Middle frontal gyrus (tissue), 1 donor: ENCODE results near the gene INSL3.

Source experiments
- DNase-seq: peaks from one replicate; pipeline ENCODE4 v3.0.0-alpha.2; 2015; ENCODE audit warnings: low spot score; ENCODE audit errors: extremely low spot score

Gene INSL3

DNA sequence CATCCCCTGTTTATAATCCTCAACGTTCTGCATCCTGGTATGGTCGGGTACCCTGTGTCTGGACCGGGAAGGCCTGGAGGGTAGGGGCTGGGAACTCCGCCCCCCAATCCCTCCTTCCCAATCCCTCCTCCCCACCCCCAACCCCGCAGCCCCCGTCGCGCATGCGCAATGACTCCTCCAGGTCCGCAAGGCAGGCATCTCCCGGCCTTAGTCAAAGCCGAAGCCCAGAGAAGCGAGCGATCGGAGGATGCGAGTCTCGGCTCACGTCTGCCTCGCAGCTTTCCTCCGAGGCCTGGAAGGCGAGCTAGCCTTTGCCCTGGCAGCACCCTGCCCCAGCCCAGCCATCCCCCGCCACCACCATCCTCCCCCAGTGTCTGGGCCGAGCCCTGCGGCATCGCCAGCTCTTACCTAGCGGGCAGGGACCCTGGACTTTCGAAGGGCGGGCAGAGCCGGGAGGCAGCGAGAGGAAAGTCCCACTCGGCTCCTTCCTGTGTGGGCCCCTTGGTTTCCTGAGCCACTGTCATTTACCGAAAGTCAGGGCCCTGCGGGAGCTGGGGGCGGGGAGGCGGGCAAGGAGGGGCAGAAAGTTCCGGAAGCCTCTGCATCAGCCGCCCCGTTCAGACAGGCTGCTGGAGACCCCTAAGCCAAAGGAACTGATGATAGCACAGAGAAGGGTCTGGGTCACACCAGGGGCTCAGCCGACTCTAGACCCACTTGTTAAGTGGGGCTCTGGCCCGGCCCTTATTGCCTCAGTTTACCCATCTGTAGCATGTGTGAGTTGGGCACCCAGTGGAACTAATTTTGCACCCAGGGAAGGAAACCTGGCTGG, 26.4 kb upstream of the INSL3 start, which contains the start of gene JAK3:
Gene JAK3, minus strand, starts transcription at position 445 of the 829 bp plus-strand sequence. CDS start 3,565 bp downstream, outside the sequence.
- no peak for DNase-seq

- no peak for DNase-seq
Observed at GRCh38 chr19:17846146-17846545, 24.8 kb upstream of the INSL3 start.

- no peak for DNase-seq
Observed at GRCh38 chr19:17843908-17844490, 22.7 kb upstream of the INSL3 start.

GRCh38 chr19:17843292-17843827, 22.0 kb upstream of the INSL3 start:
- no peak for DNase-seq

DNA sequence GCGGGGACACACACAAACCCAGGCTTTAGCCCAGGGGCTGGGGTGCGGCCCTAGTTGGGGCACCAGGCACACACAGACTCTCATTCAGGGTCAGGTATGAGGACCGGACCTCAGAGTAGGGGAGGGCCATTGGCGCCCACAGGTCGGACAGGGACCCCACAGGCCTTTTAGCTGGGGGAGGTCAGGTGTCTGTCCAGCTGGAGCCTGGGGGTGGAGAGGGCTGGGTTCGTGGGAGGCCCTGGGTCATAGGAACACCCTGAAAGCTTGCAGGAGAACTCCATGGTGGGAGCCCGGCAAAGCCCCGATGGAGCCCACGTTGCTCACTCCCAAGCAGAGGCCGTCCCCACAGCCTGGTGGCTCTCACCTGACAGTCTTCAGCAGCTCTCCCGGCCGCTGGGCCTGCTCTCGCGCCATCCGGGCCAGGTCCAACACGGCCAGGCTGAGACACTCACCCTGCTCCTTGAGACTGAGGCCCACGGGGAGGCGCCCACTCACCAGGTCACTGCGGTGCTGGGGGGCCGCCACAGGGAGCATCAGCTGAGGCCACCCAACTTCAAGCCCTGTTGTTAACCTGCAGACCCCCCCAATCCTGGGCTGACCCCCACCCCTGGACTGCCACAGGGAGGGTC, 21.5 kb upstream of the INSL3 start:
- DNase-seq = no peak

DNA sequence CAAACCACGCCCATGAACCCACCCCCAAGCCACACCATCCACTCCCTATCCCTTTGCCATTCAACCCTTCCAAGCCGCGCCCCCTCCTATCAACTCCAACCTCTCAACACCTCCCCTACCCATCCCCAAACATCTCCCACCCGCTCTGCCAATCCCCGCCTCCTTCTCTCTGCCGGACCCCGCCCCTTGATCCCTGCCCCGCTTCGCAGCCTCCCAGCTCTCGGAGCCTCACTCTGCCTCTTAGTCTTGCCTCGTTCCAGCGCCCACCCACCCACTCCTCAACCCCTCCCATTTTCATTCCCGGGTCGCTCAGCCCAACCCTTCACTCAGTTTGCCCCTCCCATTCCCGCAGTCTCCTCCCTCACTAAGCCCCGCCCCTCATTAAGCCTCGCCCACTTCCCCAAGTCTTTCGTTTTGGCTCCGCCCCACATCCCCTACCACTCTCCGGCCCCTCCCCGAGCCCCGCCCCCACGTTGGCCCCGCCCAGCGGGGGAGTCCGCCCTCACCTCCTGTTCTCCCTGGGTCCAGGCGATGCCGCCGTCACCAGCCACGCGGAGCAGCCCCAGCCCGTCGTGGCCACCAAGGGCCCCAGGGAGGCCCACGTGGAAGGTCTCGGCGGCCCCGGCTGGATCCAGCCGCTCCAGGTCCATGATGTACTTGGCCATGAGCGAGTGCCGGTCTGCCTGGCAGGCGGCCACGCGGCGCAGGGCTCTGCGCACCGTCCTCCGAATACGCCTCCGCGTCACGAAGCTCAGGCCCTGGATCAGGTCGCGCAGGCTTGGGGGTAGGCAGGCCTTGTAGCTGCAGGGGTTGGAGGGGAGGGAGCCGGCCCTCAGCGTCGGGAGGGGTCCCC, 20.7 kb upstream of the INSL3 start:
- peak; percentile 50 for DNase-seq

- DNase-seq = no peak
Observed at GRCh38 chr19:17841371-17841809, 20.1 kb upstream of the INSL3 start.

- DNase-seq = no peak
Observed at GRCh38 chr19:17840019-17840418, 18.7 kb upstream of the INSL3 start.

DNA sequence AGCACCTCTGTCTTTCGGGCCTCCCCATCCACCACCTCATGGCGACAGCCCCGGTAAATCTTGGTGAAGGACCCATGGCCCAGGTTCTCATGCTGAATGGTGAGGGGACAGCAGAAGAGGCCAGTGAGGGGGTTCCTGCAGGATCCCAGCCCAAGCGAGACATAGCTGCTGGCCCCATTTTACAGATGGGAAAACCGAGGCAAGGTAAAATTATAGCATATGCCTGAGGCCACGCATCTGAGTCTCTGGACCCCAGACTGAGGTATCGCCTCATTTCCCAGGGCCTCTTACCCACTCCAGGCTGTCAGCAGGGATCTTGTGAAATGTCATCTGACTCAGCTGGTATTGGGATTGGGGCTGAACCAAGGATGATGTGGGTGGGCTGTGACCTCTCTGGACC, 16.7 kb upstream of the INSL3 start:
- DNase-seq = no peak

DNA sequence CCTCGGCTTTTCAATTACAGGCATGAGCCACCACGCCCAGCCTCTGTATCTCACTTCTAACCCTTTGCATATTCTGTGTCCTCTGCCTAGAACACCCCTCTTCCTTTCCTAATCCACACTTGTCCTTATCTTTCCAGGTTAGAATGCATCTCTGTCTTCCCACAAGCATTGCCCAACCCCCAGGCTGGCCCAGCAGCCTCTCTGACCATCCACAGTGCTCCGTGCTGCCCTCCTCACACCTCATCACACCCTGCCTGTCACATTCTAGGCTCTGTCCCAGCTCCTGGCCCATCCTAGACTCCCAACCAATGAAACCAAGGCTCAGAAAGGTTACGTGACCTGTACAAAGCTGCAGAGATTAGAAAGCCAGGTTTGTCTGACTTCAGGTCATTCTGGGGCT, 15.2 kb upstream of the INSL3 start:
- DNase-seq = no peak

GRCh38 chr19:17835182-17836006, 14.1 kb upstream of the INSL3 start:
- DNase-seq = no peak

GRCh38 chr19:17834350-17835181, 13.2 kb upstream of the INSL3 start:
- DNase-seq = no peak

- DNase-seq = no peak
Observed at GRCh38 chr19:17832443-17833208, 11.3 kb upstream of the INSL3 start.

DNA sequence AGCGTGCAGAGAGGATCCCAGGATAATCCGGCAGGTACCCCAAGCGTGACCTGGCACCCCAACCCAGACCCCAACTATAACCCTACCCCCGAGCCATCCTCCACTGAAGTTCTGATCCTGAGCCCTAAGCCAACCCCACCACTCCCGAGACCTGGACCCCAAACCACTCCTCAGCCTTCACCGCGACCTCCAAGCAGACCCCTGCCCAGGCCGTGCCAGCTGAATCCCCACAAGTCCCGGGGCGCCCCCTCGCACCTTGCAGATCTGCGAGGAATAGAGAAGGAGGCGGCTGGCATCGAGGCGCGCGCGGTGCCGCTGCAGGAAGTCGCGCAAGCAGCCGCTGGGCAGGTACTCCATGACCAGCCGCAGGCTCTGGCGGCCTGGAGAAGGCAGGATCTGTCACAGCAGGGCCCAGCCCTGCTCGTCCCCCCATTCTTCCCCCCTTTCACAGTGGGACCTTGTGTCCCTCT, 10.1 kb upstream of the INSL3 start:
- no peak for DNase-seq

DNA sequence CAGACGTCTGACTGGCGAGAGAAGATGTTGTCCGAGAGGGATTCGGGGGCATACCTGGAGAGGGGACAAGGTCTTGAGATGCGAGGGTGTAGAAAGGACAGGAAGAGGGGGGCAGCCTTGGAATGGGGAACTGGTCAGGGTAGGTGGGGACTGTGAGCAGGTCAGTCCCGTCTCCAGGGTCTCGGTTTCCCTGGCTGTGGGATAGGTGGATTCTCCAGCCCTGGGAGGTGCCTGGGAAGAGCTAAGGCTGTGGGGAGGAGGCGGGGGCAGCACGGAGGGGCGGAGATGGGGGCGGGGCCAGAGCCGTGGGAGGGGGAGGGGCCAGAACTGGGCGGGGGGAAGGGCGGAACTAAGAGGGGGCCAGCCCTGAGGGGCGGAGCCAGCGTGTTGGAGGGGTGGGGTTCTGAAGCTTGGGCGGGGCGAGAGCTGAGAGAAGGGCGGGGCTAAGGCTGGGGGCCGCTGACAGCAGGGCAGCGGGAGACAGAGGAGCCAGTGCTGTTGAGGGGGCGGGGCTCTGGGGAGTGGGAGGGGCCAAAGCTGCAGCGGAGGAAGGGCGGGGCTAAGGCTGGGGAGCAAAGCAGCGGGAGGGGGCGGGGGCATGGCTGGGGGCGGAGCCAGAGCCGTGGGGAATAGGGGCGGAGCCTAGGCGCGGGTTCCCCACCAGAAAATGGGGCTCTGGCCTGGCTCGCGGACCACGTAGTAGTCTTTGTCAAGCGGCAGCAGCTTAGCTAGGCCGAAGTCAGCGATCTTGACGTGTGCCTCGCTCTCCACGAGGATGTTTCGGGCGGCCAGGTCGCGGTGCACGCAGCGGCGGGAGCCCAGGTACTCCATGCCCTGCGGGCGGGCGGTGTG, 9.5 kb upstream of the INSL3 start:
- peak; percentile 48 for DNase-seq

GRCh38 chr19:17829855-17830566, 8.7 kb upstream of the INSL3 start:
- no peak for DNase-seq

GRCh38 chr19:17826508-17827056, 5.3 kb upstream of the INSL3 start:
- no peak for DNase-seq
